Endometrium (tissue), 2 donors: Measurements from ENCODE around the gene SNAPC4.
"Not testable (repeated sequence)": the region's sequence is repeated elsewhere in the genome, so short reads cannot be mapped to it uniquely, and the experiment has no call there.

ENCODE experiments used
- FAIRE-seq: peaks from 2 replicates; lab custom pipeline; 2012; peaks lifted over from hg19 to GRCh38; lab: Jason Lieb, UNC
- donor health status: control.
- donor health status: control.

SNAPC4 gene

DNA sequence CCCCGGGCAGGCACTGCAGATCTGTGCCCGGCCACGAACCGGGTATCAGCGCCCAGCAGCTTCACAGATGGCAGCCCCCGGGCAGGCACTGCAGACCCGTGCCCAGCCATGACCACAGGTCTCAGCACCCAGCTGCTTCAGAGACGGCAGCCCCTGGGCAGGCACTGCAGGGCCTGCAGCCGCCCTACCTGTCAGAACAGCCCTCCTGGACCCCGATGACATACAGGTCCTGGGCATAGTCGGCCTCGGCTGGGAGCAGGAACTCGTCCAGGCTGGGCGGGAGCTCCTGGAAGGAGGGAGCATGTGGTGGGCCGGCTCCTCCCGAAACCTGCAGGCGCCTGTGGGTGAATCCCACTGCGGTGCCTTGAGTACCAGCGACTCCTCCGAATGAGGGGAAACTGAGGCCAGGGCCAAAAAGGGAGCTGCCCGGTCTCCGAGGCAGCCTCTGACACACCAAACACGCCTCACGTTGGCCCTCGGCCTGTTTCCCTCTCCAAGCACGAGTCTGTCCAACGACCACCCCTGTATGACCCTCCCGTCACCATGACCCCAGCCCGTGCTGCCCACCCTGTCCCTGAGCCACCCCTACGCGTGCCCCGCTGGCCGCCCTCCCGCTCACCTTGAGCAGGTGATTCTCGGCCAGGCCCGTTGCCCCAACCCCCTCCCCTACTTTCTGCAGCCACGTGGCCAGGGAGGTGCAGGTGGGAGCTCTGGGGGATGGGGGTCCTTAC, 34.0 kb upstream of the SNAPC4 start:
- no peak for FAIRE-seq

DNA sequence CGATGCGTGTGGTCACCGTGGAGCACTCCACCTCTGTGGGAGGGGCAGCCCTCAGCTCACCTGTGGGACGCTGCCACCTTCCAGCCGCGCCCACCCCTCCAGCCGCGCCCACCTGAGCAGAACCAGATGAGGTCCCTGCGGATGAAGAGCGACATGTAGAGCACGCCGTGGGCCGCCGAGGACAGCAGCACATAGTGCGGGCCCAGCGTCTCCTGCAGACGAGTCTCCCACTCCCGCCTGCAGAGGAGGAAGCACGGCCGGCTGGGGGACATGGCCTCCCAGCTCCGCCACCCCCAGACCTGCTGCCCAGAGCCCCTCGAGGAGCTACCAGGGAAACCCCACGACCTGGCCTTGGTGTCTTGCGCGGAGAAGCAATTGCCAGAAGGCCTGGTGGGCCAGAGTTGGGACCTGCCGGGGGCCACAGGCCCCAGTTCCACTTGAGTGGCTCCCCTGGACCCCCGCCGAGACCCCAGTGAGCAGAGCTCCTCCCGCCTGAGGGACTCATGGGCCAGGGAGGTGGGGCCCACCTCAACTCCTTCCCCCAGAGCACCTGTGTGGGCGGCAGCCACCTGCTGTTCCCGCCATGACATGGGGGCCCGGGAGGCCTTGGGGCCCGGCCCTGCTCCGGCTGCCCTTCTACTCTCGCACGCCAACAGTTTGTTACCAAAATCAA, 33.2 kb upstream of the SNAPC4 start:
- no peak for FAIRE-seq

DNA sequence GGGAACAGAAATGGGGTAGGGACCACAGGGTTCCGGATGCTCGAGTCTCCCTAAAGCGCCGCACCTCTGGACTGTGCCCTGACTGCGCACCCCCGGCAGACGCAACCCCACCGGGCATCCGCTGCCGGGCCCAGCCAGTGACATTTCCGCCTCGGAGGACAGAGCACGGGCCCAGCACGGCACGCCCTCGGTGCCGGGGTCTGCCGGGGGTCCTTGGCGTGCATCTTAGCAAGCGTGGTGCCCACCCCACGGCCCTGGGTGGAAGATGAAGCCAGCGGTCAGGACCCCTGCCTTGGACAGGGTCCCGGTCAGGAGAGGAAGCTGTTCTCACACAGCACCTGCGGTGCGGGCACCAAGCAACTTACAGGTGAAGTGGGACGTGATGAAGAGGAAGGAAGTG, 32.6 kb upstream of the SNAPC4 start:
- no peak for FAIRE-seq

DNA sequence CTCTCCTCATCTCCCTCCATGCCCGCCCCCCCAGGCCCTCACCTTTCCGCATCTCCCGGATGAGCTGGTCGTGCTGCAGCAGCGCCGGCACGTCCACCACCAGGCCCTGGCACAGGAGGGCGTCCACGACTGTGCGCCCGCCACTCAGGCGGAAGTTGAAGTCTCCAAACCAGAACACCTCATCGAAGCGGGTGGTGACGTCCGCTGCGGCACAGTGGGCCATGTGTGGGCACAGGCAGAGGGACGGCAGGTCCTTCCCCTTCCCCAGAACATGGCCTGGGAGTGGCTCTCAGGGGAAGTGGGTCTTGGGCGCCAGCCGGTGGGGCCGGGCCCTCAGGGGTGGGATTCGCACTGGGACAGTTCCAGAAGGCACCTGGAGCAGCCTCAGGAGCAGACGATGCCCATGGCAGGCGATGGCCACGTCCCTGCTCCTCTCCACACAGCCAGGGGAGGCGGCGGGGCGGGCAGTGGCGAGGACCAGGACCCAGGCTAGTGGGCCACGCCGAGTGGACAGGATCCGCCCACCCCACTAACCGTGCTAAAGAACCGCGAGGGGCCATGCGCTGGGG, 31.9 kb upstream of the SNAPC4 start:
- no peak for FAIRE-seq

DNA sequence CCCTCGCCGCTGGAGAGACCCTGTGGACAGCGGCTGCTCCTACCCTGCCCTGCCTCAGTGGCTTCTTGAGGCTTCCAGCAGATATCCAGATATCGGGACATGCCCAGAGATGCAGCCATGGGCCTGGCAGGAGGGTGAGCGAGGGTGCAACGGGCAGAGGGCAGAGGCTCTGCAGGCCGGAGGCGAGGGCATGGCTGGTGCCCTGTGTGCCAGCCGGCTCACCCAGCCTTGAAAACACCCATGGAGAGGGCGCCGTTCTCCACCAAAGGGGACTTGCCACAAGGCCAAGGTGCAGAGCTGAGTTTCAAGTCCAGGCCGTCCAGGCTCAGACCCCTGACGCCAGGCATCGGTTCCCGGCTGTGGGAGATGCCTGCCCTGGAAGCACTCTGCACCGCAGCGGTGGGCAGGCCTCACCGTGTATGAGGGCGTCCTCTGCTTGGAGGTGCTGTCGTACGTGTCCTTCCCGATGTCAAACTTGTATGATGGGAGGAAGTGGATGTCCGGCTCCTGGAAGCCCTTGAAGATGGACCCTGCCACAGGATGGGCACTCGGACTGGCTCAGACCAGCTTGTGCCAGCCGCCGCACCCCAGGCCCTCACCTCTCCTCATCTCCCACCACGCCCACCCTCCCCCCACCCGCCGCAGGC, 30.7 kb upstream of the SNAPC4 start:
- FAIRE-seq = no peak

DNA sequence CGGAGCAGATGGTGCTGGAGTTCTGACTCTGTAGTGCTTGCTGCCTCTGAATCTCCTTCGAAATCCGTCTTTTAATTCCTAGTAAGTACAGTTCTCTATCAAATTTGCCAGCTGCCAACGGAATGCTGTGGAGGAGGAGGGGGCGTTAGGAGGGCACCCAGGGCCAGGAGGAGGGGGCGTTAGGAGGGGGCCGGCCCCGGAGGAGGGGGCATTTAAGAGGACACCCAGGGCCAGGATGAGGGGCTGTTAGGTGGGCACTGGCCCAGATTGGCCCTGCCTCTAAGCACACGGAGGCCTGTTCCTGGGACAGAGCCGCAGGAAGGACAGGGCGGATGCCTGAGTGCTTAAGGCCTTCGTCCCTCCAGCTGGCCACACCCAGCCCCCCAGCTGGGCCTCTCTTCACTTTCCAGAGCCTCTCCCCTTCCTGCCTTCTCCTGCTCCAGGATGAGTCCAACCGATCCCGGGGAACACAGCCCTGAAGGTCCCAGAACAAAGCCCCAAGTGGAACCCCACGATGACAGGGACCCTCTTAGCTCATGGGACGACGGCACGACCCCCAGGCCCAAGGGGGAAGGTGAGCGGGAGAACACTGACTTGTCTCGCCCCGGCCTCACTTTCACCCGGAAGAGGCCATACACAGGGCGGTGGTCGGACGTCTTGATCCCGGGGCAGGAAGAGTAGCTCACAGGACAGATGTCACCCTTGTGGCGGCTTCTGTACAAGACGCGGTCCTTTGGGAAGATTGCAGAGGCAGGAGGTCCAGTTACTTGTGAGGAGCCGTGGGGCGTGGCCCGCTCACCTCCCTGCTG, 29.9 kb upstream of the SNAPC4 start:
- no peak for FAIRE-seq

DNA sequence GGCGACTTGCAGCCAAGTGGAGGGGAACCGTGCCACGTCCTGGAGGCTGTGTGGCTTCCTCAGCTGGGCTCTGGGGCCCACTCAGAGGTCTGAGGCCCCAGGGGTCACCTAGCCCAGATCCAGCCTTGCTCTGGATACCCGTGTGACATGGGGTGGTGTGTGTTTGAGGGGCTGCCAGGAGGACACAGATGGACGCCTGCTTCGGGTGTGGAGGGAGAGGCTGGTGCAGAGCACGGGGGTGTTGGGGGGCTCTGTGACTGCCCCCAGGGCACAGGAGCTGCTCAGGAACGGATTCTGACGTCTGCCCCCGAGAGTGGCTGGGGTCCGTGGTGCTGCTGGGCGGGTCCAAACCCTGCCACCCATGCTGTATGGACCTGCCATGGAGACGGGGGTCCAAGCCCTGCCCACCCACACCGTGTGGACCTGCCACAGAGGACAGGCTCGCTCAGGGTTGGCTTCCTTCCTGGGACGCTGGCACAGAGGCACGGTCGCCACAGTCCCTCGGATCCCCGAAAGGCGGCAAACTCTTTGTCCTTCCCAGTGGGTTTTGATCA, 29.2 kb upstream of the SNAPC4 start:
- FAIRE-seq = no peak

DNA sequence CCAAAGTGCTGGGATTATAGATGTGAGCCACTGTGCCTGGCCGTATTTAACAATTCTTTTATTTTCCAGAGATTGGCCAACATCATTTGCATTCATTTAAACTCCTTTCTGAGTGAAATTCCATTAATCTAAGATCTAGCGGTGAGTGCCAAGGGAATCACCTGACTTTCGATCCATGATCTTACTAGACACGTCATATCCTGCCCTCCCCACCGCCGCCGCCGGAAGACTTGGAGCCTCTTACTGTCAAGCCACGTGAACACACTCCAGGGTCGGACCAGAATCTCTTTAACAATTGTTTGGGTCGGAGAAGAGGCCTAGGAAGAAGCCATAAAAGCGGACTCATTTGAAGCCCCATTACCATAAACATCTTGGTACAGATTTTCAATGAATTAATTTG, 26.8 kb upstream of the SNAPC4 start:
- no peak for FAIRE-seq

DNA sequence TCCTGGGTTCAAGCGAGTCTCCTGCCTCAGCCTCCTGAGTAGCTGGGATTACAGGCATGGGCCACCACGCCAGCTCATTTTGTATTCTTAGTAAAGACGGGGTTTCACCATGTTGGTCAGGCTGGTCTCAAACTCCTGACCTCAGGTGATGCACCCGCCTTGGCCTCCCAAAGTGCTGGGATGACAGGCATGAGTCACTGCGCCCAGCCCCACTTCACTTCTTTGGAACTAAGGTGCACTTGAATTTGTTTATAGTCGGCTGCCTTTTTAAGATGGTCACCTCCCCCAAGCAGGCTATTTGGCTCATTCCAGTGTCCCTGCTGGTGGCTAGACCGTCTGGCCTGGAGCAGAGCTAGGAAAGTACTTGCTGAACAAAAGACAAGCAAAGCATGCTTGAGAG, 25.4 kb upstream of the SNAPC4 start:
- not testable (repeated sequence) for FAIRE-seq

DNA sequence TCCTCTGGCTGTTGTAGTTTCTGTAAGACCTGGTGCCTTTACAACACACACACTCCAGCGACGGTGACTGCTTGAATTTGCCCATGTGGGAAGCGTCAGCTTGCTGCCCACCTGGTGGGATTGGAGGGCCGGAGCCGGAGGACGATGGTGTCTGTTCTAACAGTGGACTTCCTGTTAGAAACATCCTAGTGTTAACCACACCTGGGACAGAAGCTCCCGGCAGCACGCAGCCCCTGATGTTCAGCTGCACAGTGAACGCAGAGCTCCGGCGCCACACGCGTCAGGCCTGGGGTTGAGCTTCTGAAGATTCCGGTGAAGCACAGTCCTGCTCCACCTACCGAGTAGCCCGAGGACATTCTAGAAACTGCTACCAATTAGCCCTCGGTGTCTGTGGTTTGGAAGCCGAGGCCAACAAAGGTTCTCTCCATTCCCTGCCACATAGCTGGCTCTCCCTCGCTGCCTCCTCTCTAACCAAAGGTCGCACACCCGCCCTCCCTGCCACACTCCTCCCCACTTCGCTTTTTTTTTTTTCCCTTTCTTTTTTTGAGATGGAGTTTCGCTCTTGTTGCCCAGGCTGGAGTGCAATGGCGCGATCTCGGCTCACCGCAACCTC, 24.9 kb upstream of the SNAPC4 start:
- FAIRE-seq = no peak

DNA sequence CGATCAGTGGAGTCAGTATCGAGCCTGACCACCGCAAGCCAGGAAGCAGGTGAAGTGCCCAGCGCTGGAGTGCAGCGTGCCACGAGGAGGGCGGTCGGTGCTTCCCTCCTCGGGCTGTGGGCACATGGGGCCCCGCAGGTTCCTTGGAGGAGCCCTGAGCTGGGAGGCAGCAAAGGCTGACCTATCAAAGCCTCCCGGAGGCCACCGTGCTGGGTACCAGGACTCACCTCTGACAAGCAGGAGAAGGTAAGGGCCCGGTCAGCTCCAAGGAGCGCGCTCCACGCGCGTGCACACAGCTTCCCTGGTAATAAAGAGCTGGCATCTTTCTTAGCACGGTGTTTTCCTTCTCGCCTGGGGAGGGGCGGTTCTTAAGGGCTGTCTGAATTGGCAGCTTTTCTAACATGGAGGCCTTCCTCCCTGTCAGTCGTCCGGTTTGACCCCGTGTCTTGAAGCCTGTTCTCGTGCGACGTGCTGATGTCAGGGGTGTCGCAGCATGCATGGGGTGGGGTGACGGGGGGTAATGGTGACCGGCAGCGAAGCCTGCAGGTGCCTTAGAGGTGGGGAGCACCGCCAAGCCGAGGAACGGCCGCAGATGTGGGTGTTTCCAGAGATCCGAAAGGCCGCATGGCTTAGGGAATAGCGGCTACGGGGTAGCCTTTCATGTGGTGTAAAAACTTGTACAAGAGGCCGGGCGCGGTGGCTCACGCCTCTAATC, 23.6 kb upstream of the SNAPC4 start:
- no peak for FAIRE-seq

DNA sequence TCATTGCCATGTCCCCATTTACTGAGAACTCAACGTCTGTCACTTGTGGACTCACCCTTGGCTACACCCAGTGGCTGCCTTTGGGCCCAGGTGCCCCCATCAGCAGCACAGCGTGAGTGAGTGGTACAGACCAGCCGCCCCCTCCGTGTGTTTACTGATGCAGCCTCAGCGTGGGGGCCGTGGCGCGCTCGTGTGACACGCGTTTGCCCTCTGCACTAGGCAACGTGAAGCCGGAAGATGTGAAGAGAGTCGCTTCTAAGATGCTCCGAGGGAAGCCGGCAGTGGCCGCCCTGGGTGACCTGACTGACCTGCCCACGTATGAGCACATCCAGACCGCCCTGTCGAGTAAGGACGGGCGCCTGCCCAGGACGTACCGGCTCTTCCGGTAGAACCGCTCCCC, 22.9 kb upstream of the SNAPC4 start:
- FAIRE-seq = no peak

DNA sequence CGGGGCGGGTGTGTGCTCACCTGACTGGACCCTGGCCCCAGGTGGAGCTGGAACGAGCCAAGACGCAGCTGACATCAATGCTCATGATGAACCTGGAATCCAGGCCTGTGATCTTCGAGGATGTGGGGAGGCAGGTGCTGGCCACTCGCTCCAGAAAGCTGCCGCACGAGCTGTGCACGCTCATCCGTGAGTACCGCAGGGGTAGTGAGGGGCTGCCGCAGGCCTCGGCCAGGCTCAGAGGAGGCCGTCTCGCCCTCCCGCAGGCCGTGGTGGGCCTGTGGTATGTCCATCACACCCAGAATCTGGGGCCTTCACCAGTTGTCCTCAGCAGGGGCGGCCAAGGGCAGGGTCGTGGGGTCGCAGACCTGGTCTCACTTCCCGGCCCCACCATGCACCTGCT, 21.8 kb upstream of the SNAPC4 start:
- FAIRE-seq = no peak

DNA sequence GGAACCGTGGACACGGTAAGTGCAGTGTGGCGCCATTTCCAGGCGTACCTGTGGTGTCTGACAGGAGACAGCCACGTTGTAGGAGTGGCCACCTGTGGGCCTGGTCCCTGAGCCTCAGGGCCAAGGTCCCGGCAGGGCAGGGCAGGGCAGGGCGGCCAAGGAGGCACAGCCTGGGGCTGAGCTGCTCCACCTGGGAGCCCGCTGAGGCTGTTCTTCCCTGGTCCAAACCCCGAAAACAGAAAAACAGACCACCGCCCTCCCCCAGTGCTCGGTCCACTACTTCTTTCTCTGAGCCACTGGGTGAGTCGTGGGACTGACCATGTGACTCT, 19.1 kb upstream of the SNAPC4 start:
- no peak for FAIRE-seq

DNA sequence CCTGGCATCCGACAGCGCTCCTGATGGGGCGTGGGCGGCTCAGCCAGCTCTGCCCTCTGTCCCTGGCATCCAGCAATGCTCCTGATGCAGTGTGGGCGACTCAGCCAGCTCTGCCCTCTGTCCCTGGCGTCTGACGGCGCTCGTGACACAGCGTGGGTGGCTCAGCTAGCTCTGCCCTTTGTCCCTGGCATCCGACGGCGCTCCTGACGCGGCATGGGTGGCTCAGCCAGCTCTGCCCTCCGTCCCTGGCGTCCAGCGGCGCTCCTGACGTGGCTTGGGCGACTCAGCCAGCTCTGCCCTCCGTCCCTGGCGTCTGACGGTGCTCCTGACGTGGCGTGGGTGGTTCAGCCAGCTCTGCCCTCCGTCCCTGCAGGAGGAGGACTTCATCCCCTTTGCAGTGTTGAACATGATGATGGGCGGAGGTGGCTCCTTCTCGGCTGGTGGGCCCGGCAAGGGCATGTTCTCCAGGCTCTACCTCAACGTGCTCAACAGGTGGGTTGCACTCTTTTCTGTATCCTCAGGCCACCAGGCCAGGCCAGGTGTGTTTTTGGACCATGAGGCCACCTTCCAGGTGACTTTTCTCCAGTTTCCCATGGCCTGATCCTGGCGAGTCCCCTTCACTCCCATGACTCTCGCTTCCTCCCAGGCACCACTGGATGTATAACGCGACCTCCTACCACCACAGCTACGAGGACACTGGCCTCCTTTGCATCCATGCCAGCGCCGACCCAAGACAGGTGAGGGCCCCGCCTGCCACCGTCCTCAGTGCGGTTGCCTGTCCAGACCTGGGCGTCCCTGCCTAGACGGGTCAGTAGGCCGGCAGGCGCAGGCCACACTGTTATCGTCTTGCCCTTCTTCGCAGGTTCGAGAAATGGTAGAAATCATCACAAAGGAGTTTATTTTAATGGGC, 18.5 kb upstream of the SNAPC4 start:
- FAIRE-seq = no peak

DNA sequence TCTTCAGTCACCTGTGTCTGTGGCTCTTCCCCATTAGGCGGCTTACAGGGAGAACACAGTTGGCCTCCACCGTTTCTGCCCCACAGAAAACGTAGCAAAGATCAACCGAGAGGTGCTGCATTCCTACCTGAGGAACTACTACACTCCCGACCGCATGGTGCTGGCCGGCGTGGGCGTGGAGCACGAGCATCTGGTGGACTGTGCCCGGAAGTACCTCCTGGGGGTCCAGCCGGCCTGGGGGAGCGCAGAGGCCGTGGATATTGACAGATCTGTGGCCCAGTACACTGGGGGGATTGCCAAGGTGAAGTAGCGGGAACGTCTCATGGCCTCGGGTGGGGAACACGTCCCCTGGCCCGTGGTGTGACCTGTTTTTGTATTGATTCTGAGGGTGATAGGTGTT, 16.9 kb upstream of the SNAPC4 start:
- no peak for FAIRE-seq

DNA sequence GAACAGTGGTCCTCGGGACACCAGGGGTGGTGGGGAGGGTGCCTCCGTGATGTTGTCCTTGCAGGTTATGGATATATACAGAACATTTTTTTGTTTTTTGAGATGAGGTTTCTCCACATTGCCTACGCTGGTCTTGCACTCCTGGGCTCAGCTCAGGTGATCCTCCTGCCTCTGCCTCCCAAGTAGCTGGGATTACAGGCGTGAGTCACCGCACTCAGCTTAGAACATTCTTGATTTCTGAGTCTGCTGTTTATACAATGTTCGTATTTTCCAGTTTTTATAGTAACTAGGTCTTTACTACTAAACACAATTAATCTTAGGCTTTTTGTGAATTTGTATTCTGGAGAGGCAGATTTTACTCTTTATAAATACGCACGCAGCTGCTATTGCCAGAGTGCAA, 16.5 kb upstream of the SNAPC4 start:
- FAIRE-seq = no peak

DNA sequence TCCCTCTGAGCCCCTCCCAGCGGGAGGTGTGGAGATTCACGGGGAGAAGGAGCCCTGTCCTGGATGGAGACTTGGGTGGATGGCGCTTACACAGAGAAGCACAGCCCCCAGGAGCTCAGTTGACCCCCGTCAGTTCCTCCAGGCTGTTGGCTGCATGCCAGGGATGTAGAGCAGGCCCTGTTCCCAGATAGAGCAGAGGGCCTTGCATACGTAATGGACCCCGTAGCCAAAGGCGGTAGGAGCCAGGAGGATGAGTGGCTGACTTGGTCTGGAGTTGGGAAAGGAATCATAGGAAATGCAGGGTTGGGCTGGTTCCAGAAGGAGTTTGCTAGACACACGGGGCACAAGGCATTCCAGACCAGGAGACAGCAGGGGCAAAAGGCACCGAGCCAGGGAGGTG, 13.0 kb upstream of the SNAPC4 start:
- FAIRE-seq = no peak

DNA sequence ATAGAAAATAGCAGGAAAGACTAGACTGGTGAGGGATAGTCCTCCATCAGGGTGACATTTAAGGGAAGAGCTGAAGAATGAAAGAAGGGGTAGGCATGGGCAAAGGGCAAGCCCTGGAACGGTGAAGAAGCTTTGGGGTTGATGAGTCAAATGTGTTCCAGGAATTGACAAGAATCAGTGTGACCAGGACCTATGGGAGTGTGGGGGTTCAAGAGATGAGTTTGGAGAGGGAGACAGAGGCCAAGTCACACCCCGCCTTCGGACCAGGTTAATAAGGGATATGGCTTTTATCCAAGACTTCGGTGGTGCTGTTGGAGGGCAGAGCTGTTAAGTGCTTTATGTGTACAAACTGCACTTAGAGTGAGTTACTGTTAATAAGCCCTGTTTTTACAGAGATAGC, 11.4 kb upstream of the SNAPC4 start:
- no peak for FAIRE-seq
